ENCODE data around the gene DNAH14.
"Not testable (repeated sequence)": the region's sequence is repeated elsewhere in the genome, so short reads cannot be mapped to it uniquely, and the experiment has no call there.

Gene DNAH14

DNA sequence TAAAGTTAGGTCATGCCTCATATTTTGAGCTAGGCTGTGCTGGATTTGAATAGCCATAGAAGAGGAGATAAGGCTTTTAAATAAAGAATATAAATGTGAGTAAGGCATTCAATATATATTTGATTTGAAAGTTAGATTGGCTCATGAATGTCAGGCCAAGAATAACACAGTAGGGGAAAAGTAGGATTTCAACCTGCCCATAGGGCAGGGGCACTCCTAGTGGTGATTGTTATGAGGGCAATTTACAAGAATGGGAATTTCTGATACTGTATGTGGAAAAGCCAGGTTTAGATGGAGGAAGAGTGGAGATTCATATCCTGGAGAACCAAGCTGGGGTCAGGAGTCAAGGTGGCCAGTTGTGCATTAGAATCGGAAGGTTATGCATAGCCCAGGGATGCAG, 74.9 kb downstream of the DNAH14 start:
- DNase-seq = no peak

DNA sequence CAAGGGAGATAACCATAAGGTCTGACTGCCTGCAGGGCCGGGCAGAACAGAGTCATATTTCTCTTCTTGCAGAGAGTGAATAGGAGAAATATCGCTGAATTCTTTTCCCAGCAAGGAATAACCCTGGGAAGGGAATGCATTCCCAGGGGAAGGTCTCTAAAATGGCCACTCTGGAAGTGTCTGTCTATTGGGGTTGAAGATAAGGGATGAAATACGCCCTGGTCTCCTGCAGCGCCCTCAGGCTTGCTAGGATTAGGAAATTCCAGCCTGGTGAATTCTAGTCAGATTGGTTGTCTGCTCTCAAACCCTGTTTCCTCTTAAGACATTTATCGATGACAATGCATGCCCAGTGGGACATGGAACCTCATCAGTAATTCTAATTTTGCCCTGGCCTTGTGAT, 76.9 kb downstream of the DNAH14 start:
- not testable (repeated sequence) for DNase-seq

DNA sequence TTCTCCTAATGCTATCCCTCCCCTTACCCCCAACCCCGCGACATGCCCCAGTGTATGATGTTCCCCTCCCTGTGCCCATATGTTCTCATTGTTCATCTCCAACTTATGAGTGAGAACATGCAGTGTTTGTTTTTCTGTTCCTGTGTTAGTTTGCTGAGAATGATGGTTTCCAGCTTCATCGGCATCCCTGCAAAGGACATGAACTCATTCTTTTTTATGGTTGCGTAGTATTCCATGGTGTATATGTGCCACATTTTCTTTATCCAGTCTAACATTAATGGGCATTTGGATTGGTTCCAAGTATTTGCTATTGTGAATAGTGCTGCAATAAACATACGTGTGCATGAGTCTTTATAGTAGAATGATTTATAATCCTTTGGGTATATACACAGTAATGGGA, 78.6 kb downstream of the DNAH14 start:
- DNase-seq = not testable (repeated sequence)

DNA sequence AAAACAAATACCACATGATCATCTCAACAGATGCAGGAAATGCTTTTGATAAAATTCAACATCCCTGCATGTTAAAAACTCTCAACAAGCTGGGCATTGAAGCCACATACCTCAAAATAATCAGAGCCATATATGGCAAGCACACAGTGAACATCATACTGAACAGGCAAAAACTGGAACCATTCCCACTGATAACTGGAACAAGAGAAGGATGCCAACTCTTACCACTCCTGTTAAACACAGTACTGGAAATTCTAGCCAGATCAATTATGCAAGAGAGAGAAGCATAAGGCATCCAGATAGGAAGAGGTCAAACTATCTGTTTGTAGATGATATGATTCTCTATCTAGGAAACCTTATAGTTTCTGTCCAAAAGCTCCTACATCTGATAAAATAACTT, 91.6 kb downstream of the DNAH14 start:
- no peak for DNase-seq

DNA sequence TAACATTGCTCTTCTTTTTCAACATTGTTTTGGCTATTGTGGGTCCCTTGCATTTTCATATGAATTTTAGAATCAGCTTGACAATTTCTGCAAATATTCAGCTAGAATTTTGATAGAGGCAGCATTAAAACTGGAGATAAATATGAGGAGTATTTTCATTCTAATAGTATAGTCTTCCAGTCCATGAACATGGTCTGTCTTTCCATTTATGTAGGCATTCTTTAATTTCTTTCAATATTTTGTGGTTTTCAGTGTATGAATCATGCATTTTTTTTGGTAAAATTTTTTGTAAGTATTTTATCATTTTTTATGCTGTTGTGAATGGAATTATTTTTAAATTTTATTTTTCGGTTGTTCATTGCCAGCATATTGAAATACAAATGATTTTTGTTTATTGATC, 97.2 kb downstream of the DNAH14 start:
- DNase-seq = no peak

DNA sequence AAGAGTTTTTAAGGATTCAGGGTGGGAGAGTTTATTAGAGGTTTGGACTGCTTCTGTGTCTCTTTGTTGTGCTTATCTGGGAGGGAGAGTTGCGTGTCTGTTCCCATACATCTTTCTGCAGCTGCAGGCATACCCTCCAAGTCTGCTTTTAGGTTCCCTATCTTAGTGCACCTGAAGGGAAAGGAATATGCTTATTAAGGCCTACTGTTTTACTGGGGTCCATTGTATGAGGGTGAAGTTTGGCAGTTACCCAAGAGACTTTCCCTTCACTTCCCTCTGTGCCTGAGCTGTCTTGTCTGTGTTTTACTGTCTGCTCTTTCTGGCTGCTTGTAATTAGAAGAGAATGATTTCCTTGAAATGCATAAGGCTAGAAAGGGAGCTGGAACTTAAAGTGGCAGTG, 107.0 kb downstream of the DNAH14 start:
- not testable (repeated sequence) for DNase-seq

DNA sequence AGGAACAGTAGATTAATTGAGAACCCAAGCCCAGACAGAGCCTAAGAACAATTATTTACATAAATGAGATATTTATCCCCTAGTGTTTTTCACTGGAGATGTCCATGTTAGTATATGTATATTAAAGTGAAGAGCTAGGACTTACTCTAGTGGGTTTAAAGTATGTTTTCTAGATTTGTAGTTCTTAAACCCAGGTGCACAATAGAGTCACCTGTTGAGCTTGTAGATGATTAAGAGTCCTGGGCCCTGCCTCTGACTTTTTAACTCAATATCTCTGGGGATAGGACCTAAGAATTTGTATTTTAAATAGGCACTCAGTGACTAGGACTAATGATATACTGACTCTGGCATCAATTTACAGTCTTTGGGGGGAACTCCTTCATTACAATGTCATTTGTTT, 112.8 kb downstream of the DNAH14 start:
- DNase-seq = no peak

DNA sequence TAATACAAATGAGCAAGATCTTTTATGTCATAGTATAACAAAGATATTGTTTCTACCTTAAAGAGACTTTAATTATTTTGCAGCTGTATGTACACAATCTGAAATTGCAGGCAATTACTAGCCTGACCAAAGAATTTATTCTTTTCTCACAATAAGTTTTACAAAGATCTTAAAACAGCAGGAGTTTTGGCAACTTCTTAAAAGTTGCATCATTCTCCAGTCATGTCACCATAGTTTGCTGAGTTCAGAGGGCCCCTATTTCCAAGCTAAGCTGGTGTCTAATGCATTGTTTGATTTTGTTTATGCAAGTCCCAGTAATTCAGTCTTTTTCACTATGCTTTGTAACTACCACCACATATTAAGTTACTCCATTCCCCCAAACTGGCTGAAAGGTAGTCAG, 114.8 kb downstream of the DNAH14 start:
- no peak for DNase-seq

DNA sequence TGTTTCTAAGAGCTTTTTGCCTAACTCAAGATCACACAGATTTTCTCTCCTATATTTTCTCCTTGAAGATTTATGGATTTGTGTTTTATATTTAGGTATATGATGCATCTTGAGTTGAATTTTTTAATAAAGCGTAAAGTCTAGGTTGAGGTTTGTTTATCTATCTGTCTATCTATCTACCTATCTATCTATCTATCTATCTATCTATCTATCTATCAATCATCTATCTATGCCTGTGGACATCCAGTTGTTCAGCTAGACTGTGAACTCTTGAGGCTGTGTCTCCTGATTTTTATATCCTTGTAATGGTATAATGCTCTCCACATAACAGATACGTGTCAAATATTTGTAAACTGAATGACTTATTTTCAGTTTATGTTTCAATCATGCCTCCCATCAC, 120.1 kb downstream of the DNAH14 start:
- DNase-seq = no peak

DNA sequence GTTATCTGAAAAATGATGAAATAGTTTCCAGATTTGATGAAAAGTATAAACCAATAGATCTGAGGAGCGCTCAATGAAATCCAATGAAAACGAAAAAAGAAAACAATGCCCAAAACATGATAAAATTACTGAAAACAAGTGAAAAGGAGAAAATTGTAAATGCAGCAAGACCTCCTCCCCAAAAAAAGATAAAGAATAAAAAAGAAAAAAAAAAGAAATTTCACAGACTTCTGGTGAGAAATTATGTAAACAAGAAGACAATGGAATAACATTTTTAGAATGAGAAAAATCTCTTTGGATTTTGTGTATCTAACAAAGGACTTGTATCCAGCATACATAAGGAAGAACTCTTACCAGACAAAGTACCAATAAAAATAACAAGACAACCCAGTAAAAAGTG, 134.2 kb downstream of the DNAH14 start:
- no peak for DNase-seq

DNA sequence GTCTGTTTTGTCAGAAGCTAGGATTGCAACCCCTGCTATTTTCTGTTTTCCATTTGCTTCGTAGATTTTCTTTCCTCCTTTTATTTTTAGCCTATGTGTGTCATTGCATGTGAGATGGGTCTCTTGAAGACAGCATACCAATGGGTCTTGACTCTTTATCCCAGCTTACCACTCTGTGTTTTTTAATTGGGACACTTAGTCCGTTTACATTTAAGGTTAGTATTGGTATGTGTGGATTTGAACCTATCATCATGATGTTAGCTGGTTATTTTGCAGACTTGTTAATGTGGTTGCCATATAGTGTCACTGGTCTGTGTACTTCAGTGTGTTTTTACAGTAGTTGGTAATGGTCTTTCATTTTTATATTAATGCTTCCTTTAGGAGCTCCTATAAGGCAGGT, 141.5 kb downstream of the DNAH14 start:
- no peak for DNase-seq

DNA sequence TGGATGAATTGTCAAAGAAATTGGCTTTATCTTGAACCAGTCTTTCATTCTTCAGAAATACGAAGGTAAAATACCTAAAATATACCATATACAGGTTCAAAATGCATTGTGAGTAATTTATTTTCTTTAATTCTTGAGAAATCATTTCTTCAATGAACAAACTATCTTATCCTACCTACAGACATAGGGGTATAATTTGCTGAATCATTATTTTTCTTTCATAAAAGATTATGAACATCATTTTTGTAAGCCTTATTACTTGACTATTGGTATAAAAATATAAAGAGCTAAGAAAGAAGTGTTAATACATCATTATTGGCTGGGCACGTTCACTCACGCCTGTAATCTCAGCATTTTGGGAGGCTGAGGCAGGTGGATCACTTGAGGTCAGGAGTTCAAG, 167.7 kb downstream of the DNAH14 start:
- DNase-seq = no peak

DNA sequence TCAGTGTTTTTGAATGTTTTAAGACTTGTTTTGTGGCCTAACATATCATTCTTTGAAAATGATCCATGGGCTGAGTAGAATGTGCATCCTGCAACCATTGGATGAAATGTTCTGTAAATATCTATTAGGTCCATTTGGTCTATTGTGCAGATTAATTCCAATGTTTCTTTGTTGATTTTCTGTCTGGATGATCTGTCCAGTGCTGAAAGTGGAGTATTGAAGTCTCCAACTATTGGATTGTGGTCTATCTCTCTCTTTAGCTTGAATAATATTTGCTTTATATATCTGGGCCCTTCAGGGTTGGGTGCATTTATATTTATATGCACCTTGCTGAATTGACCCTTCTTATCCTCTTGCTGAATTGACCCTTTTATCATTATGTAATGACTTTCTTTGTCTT, 181.5 kb downstream of the DNAH14 start:
- no peak for DNase-seq

DNA sequence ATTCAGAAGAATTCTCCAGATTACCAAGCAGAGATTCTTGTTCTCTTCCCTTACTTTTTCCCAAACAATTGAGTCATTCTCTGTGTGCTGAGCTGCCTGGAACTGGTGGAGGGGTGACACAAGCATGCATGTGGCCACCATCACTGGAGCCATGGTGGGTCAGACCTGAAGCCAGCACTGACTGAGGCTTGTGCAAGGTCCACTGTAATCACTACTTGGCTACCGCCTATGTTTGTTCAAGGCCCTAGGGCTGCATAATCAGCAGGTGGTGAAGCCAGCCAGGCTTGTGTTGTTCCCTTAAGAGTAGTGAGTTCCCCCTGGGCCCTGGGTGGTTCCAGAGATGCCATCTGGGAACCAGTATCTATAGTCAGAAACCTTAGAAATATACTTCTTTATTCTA, 183.8 kb downstream of the DNAH14 start:
- no peak for DNase-seq

DNA sequence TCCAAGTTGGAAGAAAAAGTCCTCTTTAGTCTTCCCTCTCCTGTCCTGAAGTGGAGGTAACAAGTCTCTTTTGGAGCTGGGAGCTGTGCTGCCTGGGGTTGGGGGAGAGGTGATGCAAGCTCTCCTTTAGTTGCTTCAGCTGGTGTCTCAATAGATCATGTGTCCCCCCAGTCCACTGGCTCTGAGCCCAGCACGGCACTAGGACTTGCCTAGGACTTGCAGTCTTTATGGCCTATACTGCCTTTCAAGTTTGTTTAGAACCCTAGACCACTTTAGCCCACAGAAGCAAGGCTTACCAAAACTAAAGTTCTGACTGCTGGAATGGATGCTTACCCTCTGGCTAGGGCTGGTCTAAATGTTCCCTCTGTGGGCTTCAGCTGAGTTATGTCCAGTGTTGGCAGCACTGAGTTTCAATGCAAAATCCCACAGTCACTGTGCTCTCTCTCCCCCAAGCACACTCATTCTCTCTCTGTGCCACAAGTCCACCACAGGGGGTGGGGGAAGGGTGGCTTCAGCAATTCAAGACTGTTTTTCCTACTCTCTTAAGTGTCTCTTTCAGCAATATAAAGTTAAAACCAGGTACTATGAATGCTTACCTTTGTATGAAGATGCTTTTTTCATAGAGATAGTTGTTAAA, 185.0 kb downstream of the DNAH14 start:
- no peak for DNase-seq

DNA sequence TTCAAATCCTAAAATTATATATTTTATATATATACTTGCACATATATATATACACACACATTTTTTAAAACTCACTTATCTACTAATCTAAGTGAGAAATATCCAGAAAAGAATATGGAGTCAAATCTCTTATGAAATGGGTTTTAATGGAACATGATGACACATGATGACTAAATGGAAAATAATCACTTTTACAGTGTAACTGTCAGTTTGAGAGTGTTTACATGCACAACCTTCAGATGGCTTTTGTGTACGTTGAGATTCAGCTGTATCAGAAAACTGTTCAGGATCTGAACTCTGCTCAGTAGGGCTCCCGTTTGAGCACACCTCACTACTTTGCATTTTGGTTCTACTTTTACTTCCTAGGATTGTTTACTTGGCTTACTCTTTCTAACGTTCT, 189.8 kb downstream of the DNAH14 start:
- DNase-seq = no peak

DNA sequence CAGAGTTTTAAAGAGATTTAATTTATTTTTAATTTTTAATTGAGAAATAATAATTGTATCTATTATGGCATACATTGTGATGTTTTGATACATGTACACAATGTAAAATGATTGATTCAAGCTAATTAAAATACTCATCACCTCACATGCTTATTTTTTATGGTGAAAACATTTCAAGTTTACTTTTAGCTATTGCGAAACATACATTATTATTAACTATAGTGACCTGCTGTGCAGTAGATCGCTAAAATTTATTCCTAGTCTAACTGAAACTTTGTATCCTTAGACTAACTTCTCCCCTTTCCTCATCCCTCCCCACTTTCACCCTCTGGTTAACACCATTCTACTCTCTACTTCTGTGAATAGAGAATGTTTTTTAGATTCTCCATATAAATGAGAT, 191.6 kb downstream of the DNAH14 start:
- DNase-seq = no peak

DNA sequence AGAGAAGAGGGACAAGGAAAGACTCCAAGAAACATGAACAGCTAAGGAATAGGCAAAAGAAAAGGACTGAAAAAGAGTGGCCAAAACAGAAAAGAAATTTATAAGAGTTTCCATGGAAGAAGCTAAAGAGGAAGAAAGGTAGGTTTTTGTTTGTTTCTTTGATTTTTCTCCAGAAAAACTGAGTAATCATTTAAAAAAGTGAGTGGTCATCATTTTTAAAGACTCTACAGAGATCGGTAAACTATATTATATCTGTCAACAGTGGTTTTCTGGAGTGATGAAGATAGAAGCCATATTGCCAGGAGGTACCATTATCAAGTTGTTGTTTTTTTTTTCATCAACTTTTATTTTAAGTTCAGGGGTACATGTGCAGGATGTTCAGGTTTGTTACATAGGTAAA, 202.4 kb downstream of the DNAH14 start:
- DNase-seq = no peak

DNA sequence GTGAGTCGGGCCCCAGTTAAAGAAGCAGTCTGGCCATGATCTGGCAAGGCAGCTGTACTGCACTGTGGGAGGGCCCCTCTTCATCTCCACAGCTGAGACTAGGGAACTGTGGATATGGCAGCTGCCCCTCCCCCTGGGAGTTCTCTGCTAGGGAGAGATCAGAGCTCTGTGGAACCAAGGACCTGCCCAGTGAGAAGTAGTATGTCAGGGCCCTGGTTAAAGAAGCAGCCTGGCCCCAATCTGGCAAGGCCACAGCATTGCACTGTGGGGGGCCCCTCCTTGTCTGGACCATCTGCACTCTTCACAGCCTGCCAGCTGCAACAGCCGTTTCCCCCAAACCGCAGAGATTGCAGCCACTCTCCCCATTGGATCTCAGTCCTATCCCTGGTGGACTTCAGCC, 208.5 kb downstream of the DNAH14 start:
- no peak for DNase-seq

DNA sequence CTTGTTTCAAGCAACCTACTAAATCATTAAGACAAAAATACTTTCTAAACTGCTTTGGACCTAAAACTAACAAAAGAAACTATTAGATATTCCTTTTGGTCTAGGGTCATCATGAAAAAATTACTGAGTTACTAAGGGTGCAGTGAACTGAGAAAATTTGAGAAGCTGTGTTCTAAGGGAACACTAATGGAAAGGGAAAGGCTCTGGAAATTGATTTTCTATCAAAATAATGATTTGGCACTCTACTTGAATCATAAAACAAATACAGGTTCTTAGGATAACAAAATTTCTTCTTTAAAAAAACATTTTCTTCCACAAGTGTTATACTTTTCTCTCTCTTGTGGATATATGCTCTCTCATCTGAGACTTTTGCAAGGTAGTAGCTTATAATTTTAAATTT, 213.5 kb downstream of the DNAH14 start:
- no peak for DNase-seq

DNA sequence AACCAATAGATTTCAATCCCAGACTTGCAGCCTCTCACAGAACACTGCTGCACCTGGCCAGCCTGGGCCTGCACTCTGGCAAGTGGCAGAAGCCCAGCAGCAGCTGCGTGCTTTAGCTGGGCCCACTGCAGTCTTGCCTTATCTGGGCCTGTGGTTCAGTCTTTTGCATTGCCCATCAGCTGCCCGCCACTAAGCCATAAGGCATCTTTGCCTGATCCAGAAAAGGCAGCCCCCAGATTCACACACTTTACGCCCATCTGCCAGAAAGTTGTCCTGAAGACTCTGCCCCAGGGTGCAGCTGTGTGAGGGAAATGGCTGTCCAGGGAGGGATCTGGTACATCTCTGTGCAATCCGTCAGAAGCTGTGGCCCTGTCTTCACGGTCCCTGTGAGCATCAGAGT, 217.0 kb downstream of the DNAH14 start:
- no peak for DNase-seq

DNA sequence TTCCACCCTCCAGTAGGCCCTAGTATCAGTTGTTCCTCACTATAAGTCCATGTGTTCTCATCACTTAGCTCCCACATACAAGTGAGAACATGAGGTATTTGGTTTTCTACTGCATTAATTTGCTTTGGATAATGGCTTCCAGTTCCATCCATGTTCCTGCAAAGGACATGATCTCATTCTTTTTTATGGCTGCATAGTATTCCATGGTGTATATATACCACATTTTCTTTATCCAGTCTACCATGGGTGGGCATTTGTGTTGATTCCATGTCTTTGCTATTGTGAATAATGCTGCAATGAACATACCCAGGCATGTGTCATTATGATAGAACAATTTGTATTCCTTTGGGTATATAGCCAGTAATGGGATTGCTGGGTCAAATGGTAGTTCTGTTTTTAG, 218.3 kb downstream of the DNAH14 start:
- not testable (repeated sequence) for DNase-seq

DNA sequence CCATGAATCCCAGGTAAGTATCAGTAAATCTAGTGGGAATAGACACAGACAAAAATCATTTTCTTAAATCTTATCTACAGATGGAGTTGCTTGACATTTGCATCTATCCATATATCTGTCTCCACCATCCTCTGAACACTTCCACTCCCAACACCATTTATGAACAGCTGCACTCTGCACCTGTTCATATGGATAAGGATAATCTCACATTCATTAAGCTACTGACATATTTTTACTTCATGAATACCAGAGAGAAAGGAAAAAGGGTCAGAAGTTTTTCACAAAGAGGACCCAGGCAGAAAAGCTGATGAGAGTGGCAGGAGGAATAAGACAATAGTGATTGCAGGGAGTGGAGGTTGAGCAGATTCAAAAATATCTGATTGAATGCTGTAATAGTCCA, 222.6 kb downstream of the DNAH14 start:
- DNase-seq = no peak

DNA sequence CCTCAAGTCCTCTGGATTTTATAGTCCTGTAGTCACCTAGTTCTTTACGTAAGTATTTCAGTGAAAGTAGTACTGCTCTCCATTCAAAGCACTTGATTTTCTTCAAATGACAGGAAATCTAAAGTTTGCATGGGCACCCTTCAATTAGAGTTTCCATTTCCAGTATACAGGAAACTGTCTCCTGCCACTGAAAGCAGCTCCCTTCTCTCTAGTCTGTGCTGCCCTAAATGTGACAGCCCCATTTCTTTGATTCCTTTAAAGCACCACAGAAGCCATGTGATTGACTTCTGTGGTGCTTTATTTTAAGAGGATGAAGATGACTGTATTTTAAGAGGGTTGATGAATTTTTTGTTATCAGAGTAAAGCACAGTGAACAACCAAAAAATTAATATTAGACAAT, 226.1 kb downstream of the DNAH14 start:
- DNase-seq = no peak

DNA sequence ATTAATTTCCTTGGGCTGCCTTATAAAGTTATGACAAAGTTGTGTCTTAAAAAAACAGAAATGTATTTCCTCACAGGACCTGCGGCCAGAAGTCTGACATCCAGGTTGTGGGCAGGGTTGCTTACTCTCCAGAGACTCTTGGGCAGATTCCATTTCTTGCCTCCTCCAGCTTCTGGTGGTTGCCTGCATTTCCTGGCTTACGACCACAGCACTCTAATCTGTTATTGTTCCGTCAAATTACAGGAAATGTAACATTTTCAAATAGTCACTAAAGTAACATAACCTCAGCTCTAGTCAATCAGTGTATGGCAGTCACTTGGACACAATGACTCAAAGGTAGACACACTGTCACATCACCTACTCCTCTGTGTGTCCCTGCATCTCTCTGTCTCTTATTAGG, 226.8 kb downstream of the DNAH14 start:
- DNase-seq = no peak

DNA sequence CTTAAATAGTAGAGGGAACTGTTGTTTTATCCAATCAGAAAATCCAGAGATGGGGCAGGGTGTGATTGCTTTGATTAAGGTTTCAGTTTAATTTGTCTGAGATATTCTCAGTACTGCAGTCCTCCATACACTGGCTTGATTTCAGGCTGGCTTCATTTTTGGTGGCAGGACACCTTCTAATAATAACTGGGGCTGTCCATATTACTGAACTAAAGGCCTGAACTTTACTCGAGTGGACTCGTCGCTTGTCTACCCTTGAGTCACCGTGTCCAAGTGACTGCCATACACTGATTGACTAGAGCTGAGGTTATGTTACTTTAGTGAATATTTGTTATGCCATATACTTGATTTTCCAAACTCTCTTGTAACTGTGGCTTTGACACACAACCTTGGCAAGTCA, 228.8 kb downstream of the DNAH14 start:
- no peak for DNase-seq

Data from NCI-H526 (cell line).